GM23338 (cell line): Measurements from ENCODE around the gene SMNDC1.

Experiments used
- CREB1 ChIP-seq: fragments of 250-450 bp; sonication (Bioruptor Pico); IDR thresholded peaks from 2 replicates; pipeline ENCODE4 v1.5.0; 2020; ENCODE audit warnings: low read depth, mild to moderate bottlenecking, moderate library complexity
- CTCF ChIP-seq, 2 experiments: fragments of 200-600 bp in 1 of 2; sonication (generic) in 1 of 2; conservative IDR thresholded peaks; 2 replicates each; pipeline versions ENCODE4 v1.5.1 to v1.6.1; 2016 to 2017; ENCODE audit warnings: antibody characterized with exemption in 2 of 2, low read depth in 2 of 2, mild to moderate bottlenecking in 2 of 2, moderate library complexity in 1 of 2
- EZH2 ChIP-seq: fragments of 200-600 bp; sonication (generic); IDR thresholded peaks from one replicate; pipeline ENCODE4 v1.8.0; 2017; ENCODE audit warnings: antibody characterized with exemption, mild to moderate bottlenecking, low read depth; ENCODE audit not compliant: unreplicated experiment
- EZH2phosphoT487 ChIP-seq: fragments of 200-600 bp; sonication (generic); IDR thresholded peaks from one replicate; pipeline ENCODE4 v1.8.1; 2018; ENCODE audit warnings: antibody characterized with exemption; ENCODE audit not compliant: unreplicated experiment
- JUNB ChIP-seq: IDR thresholded peaks from one replicate; pipeline ENCODE4 v1.6.1; 2016; ENCODE audit warnings: antibody characterized with exemption; ENCODE audit not compliant: unreplicated experiment
- NANOG ChIP-seq: IDR thresholded peaks from 2 replicates; pipeline ENCODE4 v1.6.1; 2016; ENCODE audit warnings: antibody characterized with exemption, borderline replicate concordance
- POLR2AphosphoS5 ChIP-seq: IDR thresholded peaks from 2 replicates; pipeline ENCODE4 v1.6.1; 2016; ENCODE audit warnings: antibody characterized with exemption, low read depth
- REST ChIP-seq: IDR thresholded peaks from one replicate; pipeline ENCODE4 v1.6.1; 2018; ENCODE audit warnings: antibody characterized with exemption; ENCODE audit not compliant: unreplicated experiment
- ZNF114 ChIP-seq: fragments of 250-450 bp; sonication (Bioruptor Pico); IDR thresholded peaks from 2 replicates; pipeline ENCODE4 v1.5.0; 2020; ENCODE audit warnings: mild to moderate bottlenecking, moderate library complexity
- ZNF331 ChIP-seq: fragments of 250-450 bp; sonication (Bioruptor Pico); IDR thresholded peaks from 2 replicates; pipeline ENCODE4 v1.5.0; 2020; ENCODE audit warnings: low read depth, mild to moderate bottlenecking, moderate library complexity

DNA sequence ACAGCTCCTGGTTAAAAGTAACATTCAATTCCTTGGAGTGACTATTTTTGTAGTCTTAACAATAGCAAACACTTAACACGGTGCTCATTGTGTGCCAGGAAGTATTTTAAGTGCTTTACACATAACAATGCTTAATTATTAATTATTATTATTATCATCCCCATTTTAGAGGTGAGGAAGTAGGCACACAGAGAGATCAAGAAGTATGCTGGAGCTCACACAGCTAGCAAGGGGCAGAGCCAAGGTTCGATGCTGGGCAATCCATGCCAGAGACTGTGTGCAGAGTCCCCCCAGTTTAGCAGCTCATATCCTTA lies 48.2 kb upstream of the SMNDC1 start:
- TF ChIP-seq EZH2phosphoT487: no peak
- TF ChIP-seq CTCF (conservative IDR thresholded peaks at IDR 0.05; ENCODE audit: low read depth in 2 of 2): no peak
- TF ChIP-seq CREB1: no peak
- TF ChIP-seq POLR2AphosphoS5: no peak
- no peak for TF ChIP-seq NANOG
- no peak for TF ChIP-seq REST
- TF ChIP-seq EZH2: no peak
- TF ChIP-seq ZNF114 (CRISPR knock-in tag): no peak
- TF ChIP-seq ZNF331: no peak
- TF ChIP-seq JUNB: no peak
